HG02884 (cell line): ENCODE measurements around the gene CST9.
"Not testable (repeated sequence)": the region's sequence is repeated elsewhere in the genome, so short reads cannot be mapped to it uniquely, and the experiment has no call there.

Source experiments
- ATAC-seq: cut with Tn5 transposase; IDR thresholded peaks from one replicate; pipeline ENCODE4 v1.9.1; 2021; ENCODE audit warnings: mild to moderate bottlenecking, moderate library complexity; ENCODE audit not compliant: unreplicated experiment

Gene CST9

DNA sequence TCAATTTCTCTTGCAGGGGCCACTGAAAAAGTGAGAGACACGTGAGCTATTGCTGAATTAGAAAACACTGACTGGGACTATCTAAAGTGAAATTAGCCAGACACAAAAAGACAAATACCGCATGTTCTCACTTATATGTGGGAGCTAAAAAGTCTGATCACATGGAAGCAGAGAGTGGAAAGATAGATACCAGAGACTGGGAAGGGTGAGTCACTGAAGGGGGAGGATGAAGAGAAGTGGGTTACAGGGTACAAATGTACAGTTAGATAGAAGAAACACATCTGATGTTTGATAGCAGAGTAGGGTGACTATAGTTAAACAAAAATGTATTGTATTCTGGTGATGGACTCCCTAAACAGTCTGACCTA, 18.6 kb upstream of the CST9 start:
- ATAC-seq: no peak

DNA sequence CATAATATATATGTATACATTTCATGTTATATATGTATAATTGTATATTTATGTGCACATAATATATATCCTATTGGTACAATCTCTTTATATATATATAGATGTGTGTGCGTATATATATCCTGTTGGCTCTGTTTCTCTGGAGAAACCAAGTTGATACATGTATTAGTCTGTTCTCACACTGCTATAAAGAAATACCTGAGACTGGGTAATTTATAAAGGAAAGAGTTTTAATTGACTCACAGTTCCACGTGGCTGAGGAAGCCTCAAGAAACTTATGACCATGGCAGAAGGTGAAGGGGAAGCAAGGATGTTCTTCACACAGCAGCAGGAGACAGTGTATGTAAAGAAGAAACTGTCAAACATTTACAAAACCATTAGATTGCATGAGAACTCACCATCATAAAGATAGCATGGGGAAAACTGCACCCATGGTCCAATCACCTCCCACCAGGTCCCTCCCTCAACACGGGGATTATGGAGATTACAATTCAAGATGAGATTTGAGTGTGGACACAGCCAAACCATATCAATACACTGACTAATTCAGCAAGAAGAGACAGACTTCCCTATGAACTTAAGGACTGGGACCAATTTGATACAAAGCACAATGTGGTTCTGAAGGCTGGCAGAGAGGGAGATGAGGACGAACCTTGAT, 18.1 kb upstream of the CST9 start:
- no peak for ATAC-seq

DNA sequence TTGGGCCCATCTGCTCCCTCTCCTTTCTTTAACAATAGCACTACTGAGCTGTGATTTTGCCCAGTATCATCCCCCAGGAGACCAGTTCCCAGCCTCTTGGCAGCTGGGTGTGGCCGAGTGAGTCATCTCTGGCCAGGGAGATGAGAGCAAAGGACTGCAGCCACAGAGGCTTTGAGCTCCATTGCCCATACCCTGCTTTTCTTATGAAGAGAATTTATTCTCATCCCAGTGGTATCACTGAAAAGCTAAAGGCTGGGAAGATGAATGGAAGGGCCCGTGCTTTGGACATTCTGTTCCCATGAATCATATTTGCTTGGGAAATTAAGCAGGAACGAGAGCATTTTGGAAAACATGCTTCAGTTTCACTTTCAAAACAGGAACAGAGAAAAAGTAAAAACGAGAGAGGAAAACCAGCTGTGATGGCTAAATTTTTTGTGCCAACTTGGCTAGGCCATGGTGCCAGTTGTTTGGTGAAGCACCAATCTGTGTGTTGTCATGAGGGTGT, 17.2 kb upstream of the CST9 start:
- no peak for ATAC-seq

DNA sequence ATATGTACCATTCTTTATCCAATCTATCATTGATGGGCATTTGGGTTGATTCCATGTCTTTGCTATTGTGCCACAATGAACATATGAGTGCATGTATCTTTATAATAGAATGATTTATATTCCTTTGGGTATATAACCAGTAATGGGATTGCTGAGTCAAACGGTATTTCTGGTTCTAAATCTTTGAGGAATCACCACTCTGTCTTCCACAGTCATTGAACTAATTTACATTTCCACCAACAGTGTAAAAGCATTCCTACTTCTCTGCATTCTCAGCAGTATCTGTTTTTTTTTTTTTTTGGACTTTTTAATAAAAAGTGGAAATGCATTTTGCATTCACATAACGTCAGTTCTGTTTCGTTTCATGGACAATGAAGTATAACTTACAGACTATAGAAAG, 16.7 kb upstream of the CST9 start:
- not testable (repeated sequence) for ATAC-seq

DNA sequence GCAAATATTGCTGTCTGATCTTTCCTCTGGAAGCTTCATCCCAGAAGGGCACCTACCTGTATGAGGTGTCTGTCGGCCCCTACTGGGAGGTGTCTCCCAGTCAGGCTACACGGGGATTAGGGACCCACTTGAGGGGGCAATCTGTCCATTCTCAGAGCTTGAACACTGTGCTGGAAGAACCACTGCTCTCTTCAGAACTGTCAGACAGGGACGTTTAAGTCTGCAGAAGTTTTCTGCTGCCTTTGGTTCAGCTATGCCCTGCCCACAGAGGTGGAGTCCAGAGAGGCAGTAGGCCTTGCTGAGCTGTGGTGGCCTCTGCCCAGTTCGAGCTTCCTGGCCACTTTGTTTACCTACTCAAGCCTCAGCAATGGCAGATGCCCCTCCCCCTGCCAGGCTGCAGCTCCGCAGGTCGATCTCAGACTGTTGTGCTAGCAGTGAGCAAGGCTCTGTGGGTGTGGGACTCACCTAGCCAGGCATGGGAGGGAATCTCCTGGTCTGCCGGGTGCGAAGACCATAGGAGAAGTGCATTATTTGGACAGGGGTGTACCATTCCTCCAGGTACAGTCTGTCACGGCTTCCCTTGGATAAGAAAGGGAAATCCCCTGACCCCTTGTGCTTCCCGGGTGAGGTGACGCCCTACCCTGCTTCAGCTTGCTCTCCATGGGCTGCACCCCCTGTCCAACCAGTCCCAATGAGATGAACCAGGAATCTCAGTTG, 15.1 kb upstream of the CST9 start:
- ATAC-seq: not testable (repeated sequence)

DNA sequence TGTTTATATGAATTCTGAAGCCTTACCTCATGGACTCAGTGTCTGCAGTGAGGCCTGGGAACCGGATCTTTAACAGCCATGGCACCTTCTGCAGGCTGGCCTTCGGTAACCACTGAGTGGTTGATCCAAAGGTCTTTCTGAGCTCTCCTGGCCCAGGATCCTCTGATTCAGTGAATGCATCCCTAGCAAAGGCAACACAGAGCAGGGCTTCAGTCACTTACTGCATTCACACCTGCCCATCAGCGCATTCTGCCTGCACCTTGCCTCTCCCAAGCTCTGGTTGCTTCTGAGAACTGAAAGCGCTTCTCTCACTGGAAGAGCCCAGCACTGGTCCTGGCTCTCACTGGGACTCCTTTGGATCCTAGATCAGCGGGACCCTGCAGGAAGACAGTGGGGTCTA, 8.4 kb upstream of the CST9 start:
- ATAC-seq: no peak

DNA sequence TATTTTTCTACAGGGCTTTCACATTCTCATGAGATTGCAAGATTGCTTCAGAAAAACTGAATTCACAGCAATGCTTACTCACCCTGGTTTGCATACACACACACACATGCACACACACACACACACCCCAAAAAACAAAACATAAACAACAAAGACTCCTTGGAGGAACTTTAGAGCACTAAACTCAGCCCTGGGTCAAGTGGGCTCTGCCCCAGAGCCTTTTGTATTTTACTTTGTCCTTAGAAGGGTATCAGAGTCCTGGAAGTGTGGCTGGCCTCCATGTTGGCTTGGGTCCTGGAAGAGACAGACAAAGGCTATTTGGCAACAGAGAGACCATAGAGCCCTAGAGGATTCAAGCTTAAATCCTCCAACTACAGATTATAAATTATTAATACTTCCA, 8.0 kb upstream of the CST9 start:
- no peak for ATAC-seq

DNA sequence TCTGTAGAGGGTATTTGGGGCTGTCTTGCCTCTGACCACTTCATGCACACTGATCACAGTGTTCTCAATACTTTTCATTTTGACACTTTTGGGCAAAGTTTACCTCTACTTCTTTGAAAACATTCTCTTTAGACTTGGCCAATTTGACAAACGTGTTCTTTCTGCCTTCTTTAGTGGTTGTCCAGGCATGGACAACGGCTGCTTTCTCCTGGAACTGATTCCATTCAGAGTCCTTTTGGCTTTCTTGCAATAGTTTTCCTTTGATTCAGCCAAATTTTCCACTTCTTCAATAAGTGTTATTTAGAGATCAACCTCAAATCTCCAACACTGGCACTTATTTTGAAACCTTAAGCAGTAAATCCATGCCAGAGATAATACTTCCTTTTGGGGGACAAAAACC, 6.7 kb upstream of the CST9 start:
- ATAC-seq: no peak

DNA sequence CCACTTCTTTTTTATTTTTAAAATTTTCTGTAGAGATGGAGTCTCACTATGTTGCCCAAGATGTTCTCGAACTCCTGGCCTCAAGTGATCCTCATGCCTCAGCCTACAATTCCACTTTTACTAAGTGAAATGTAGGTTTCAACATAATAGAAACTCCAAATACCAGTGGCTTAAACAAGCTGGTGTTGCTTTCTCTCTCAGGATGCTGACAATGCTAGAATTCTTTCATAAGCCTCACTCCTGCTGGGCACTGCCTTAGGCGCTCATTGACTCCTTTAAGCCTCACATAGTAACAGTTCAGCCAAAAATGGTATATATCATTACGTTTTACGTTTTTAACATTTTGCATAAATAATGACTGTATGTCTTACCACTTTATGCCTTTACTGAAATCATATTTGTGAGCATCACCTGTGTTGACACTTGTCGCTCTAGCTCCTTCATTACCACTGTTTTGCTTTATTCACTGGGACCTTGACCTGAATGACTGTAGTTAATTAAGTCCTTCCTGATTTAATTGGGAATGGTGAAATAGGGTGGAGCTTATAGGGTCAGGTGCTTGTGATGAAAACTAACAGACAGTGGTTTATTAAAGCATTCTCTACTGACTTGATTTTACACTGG, 3.9 kb upstream of the CST9 start:
- no peak for ATAC-seq

DNA sequence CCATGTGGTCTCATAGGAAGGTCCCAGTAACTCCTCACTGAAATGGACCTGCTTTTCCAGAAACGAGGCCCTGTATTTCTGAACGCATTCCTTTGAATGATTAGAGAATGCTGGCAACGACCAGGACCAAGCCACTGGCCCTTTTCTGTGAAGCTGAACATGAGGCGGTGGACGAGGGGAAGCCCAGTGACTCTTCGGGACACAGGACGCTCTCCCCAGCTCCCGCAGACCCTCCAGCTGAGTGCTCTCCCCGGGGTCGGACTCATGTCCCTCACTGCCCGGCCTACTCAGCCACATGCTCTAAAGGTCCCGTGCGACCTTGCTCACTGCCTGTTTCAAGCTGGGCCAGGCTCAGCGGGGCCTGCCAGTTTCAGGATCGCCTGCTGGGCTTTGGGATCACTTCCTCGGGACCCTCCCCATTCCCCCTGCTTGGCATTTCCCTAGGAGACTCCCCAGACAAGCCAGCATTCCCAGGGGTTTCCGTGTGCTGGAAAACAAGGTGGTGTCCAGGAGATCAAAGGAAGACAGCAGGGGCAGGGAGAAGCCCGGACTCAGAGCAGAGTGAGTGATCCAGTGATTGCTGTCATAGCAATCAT, 2.6 kb upstream of the CST9 start:
- no peak for ATAC-seq

DNA sequence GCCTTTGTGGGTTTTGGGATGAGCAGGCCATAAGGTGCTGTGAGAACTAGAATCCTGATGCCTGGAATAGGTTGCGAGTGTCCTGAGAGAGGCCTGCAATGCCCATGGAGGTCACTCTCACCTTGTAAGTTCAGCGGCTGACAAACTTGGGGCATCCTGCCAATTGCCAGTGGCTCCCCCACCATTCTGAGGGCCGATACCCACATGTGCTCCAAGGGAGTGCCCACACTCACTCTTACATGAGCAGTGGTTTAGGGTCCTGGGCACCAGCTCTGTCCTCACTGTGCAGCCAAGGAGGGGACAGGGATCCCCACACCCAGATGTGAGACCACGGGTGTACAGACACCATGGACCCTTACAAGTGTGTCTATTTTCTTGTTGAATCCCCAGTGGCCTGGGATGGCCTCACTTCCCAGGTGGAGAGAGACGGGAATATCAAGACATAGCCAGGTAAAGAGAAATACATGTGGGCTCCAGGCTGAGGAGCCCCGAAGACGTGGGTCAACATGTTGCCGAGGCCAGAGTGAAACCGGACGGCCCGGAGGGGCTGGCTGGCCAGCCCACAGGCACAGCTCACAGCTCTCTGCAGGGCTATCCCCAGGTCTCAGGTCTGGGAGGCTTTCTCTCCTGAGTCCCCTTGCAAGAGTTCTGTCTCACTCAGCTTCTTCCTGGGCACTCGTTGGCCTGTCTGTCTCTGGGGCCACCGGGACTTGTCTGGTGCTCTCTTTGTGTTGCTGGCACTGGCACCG, 2.0 kb upstream of the CST9 start:
- no peak for ATAC-seq

DNA sequence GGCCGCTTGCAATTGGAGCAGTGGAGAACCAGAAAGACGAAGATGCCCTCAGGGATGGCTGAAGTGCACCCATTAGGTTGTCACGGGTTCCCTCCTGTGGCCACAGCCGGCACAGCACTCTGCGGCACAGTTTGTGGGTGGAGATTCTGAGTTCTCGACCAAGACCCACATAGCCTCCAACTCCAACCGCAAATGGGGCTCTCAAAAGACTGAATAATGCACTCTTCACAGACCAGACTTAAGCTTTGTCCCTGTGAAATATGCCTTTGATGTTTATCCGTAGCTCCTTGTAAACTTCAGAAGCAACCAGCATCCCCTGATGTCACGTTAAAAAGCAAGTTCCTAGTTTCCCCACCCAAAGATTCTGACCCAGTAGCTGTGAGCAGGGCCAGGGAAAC, 934 bp upstream of the CST9 start:
- ATAC-seq: peak; percentile 92

DNA sequence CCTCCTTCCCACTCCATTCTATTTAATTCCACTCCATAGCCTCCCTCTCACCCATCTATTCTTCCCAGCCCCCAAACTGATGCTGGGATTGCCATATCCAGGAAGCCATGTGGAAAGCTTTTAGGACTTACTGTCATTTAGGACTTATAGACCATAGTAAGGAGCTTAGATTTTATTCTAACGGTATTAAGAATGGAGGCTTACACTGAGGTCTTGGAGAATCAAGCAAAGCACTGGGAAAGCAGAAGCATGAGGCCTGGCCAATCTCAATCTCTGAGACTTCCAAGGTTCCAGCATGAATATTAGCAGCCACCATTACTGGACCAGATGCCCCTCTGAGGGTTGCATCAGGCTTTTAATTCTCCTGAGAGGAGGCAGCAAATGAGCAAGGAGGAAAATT, 1.4 kb downstream of the CST9 start:
- no peak for ATAC-seq

DNA sequence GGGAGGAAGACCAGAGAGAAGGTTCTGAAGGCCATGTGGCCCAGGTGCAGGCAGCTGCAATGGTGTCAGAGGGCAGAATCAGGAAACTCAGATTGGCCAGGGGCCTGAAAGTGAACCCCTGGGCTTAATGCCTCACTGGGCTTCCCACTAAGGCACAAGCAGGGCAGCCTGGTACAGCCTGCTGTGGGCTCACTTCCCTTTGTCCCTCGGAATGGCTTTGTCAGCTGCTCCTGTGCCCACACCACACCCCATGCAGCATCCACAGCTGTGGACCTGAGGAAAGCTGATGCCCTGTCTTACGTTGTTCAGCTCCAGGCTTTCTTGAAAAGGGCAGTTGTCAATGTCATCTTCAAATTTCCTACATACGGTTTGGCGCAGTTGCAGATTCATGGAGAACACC, 2.4 kb downstream of the CST9 start:
- no peak for ATAC-seq

DNA sequence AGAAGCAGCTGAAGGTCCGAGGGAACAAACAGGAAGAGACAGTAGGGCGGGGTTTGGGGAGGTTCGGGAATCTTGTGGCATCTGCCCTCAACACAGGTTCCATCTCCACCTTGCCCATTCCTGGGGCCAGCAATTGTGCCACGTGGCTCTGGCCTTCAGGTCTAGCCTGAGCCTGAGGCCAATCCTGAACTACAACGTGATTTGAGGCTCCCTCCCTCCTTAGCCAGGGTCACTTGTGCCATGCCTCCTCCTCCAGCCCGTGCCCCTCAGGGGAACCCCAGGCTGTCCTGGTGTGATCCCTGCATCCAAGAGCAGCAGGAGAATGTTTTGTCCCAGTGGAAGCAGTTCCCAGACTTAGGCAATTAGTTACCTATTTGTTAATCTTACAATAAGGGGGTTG, 3.0 kb downstream of the CST9 start:
- ATAC-seq: no peak

DNA sequence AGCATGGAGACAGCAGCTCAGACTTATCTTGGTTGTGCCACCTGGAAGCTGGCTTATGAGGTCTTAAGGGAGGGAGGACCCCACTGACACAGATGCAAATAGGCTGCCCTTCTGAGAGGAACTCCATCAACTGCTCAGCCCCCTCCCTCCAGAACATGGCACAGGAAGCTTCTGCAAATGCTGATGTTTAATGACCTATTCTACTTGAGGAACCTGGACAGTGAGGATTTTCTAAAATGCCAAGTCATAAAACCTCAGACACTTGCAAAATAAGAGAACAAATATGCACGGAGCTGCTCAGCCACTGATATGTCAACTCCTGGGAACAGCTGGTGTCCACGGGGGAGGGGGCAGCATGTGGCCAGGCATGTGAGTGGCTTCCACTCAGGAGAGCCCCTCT, 3.5 kb downstream of the CST9 start:
- no peak for ATAC-seq

DNA sequence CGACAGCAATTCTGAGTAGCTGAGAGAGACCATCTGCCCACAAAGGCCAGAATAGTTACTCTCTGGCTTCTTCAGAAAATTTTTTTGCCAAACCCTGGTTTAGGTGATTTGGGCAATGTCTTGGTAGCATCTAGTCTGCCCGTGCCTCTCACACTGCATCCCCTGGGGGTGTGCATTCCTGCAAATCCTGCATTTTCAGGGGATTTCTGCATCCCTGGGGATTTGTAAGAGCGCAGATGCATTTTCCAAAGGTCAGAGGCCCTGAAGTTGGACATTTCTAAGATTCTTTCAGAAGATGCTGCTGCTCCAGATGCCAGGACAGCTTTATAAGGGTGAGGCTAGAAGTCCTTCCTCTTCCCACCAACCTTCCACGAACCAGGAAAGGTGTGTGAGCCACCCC, 4.0 kb downstream of the CST9 start:
- ATAC-seq: no peak

DNA sequence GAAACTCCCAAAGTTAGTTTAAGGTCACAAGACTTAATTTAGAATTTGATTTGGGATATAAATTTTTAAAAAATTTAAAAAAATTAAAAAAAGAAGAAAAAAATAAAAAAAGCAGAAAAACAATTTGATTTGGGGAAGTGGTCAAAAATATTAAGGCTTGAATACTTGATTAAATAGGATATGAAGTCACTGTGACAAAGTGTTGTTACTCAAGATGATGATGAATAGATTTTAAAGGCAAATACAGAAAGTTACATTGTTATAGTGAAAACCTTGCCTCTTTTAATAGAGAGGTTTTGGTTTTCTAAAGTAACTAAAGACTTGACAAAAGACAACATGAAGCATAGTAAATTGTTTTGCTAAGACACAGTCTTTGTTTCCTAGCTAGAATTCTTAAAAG, 7.2 kb downstream of the CST9 start:
- ATAC-seq: no peak

DNA sequence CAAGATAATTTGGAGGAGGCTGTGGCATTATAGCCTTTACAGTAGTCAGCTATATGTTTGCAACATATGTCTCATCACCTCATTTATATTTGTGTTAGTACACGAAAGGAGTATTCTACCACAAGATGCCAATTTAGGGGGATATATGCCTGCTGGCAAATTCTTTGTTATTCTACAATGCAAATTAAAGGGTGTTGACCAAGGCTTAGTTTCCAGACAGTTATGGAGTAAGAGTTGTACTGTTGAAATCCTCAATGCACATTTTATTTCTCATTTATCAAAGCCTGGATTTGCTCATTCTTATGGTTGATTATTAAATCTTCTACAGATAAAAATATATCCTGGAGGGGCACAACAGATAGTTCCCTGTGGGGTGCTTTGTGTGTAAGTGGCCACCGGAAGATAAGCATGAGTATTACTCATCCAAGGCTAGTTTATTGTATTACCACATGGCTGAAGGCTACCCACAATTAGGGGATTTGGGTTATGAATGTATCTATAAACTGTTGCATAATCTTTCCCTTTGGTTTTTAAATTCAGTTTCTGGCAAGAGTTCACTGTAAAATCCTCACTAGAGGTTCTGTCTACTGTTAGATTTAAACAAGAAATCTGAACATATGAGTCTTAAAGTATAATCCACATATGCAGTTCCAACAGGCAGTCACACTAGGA, 9.0 kb downstream of the CST9 start:
- ATAC-seq: no peak

DNA sequence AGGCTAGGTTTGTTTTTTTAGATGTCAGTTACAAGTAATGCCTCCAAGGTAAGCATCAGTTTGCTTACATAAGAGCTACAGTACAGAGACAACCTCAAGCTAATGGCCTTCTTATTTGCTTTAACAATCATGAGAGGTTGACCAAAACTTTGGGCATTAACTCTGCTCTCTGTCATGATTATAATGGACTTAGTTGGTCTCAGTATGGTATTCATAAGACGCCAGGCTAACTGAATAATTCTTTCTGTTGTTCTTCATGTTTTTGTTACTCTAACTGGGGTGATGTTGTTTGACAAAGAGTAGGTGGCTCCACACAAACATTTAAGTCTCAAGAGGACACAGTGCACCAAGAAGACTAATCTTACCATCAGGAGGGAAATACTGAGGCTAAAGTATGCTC, 9.8 kb downstream of the CST9 start:
- no peak for ATAC-seq
